H9 (cell line): ENCODE results near the gene TNFSF8. TPM values are rescaled to one million over a fixed set of nuclear protein-coding genes. Genes with fewer than 3 reads are reported as not detected.

Experiments used
- DNase-seq: peaks from one replicate; pipeline ENCODE4 v3.0.0-alpha.2; 2017
- H2AFZ ChIP-seq: one replicate; pipeline ENCODE4 v1.6.1; 2013; ENCODE audit warnings: mild to moderate bottlenecking, low read length, control low read depth, moderate library complexity
- H2AK5ac ChIP-seq: 2 replicates; pipeline ENCODE4 v1.6.1; 2013; ENCODE audit warnings: low read length, control low read depth, mixed read lengths; ENCODE audit not compliant: insufficient read length
- H2BK120ac ChIP-seq: one replicate; pipeline ENCODE4 v1.6.1; 2013; ENCODE audit warnings: low read depth, mild to moderate bottlenecking, low read length, control low read depth, inconsistent platforms; ENCODE audit not compliant: poor library complexity, severe bottlenecking
- H2BK12ac ChIP-seq: 2 replicates; pipeline ENCODE4 v1.6.1; 2013; ENCODE audit warnings: low read length, control low read depth, mixed read lengths, low read depth; ENCODE audit not compliant: insufficient read length
- H2BK15ac ChIP-seq: 2 replicates; pipeline ENCODE4 v1.6.1; 2013; ENCODE audit warnings: low read depth, low read length, control low read depth
- H2BK20ac ChIP-seq: one replicate; pipeline ENCODE4 v1.6.1; 2013; ENCODE audit warnings: low read depth, mild to moderate bottlenecking, low read length, control low read depth, inconsistent platforms; ENCODE audit not compliant: poor library complexity, severe bottlenecking
- H2BK5ac ChIP-seq: 2 replicates; pipeline ENCODE4 v1.6.1; 2013; ENCODE audit warnings: low read length, control low read depth, mixed read lengths; ENCODE audit not compliant: insufficient read length
- H3K14ac ChIP-seq: 2 replicates; pipeline ENCODE4 v1.6.1; 2013; ENCODE audit warnings: low read length, control low read depth; ENCODE audit not compliant: insufficient read depth
- H3K18ac ChIP-seq: 2 replicates; pipeline ENCODE4 v1.6.1; 2013; ENCODE audit warnings: low read depth, mild to moderate bottlenecking, mixed read lengths, low read length, control low read depth; ENCODE audit not compliant: insufficient read length
- H3K23ac ChIP-seq: 2 replicates; pipeline ENCODE4 v1.6.1; 2013; ENCODE audit warnings: low read length, control low read depth, mixed read lengths, low read depth; ENCODE audit not compliant: insufficient read length
- H3K23me2 ChIP-seq: 2 replicates; pipeline ENCODE4 v1.6.1; 2013; ENCODE audit warnings: low read depth, mild to moderate bottlenecking, mixed read lengths, low read length, control low read depth; ENCODE audit not compliant: insufficient read length, poor library complexity, severe bottlenecking
- H3K27ac ChIP-seq: 2 replicates; pipeline ENCODE4 v1.5.1; 2013; ENCODE audit warnings: low read length, control low read depth, mixed read lengths, low read depth; ENCODE audit not compliant: insufficient read length
- H3K27me3 ChIP-seq: 2 replicates; pipeline ENCODE4 v1.6.1; 2013; ENCODE audit warnings: low read length, control low read depth, inconsistent platforms; ENCODE audit not compliant: insufficient read depth
- H3K4ac ChIP-seq: 2 replicates; pipeline ENCODE4 v1.6.1; 2013; ENCODE audit warnings: low read depth, mild to moderate bottlenecking, control low read depth, inconsistent platforms, low read length, moderate library complexity
- H3K4me1 ChIP-seq: 2 replicates; pipeline ENCODE4 v1.6.1; 2013; ENCODE audit warnings: low read length, control low read depth, inconsistent platforms; ENCODE audit not compliant: insufficient read depth
- H3K4me2 ChIP-seq: 2 replicates; pipeline ENCODE4 v1.6.1; 2013; ENCODE audit warnings: low read length, control low read depth, mixed read lengths; ENCODE audit not compliant: insufficient read length, insufficient read depth
- H3K56ac ChIP-seq: 2 replicates; pipeline ENCODE4 v1.6.1; 2013; ENCODE audit warnings: low read depth, mild to moderate bottlenecking, mixed read lengths, low read length, control low read depth; ENCODE audit not compliant: insufficient read length
- H3K79me1 ChIP-seq: 2 replicates; pipeline ENCODE4 v1.6.1; 2013; ENCODE audit warnings: low read depth, mild to moderate bottlenecking, moderate library complexity, low read length, control low read depth, inconsistent platforms; ENCODE audit not compliant: insufficient read depth, poor library complexity, severe bottlenecking
- H3K79me2 ChIP-seq: 2 replicates; pipeline ENCODE4 v1.6.1; 2013; ENCODE audit warnings: low read length, control low read depth, inconsistent platforms; ENCODE audit not compliant: insufficient read depth
- H3K9ac ChIP-seq: 2 replicates; pipeline ENCODE4 v1.6.1; 2013; ENCODE audit warnings: low read length, control low read depth, mixed read lengths; ENCODE audit not compliant: insufficient read length; ENCODE audit errors: extremely low read depth
- H3K9me3 ChIP-seq: one replicate; pipeline ENCODE4 v1.6.1; 2013; ENCODE audit warnings: low read depth, low read length, inconsistent platforms; ENCODE audit not compliant: control insufficient read depth
- H3T11ph ChIP-seq: one replicate; pipeline ENCODE4 v1.6.1; 2013; ENCODE audit warnings: mild to moderate bottlenecking, low read length, control low read depth, inconsistent platforms
- H4K20me1 ChIP-seq: one replicate; pipeline ENCODE4 v1.6.1; 2013; ENCODE audit not compliant: control insufficient read depth, insufficient read length, insufficient read depth
- H4K5ac ChIP-seq: 2 replicates; pipeline ENCODE4 v1.6.1; 2013; ENCODE audit warnings: low read depth, mild to moderate bottlenecking, mixed read lengths, low read length, control low read depth; ENCODE audit not compliant: insufficient read length
- H4K8ac ChIP-seq: replicated peaks from 2 replicates; pipeline ENCODE4 v1.6.1; 2013; ENCODE audit warnings: low read length, control low read depth, mixed read lengths, low read depth; ENCODE audit not compliant: insufficient read length
- H4K91ac ChIP-seq: 2 replicates; pipeline ENCODE4 v1.6.1; 2013; ENCODE audit warnings: low read depth, mild to moderate bottlenecking, moderate library complexity, mixed read lengths, low read length, control low read depth; ENCODE audit not compliant: insufficient read length
- H3K27ac Mint-ChIP-seq, 3 experiments: 2 replicates in 2 of 3; 3 replicates in 1 of 3; pipeline ENCODE4 v1.8.0; 2020 to 2021; ENCODE audit warnings: mixed read lengths in 3 of 3, mild to moderate bottlenecking in 1 of 3, moderate library complexity in 1 of 3
- H3K27me3 Mint-ChIP-seq: 2 replicates; pipeline ENCODE4 v1.8.0; 2021; ENCODE audit warnings: low read depth, mild to moderate bottlenecking, moderate library complexity, mixed read lengths
- H3K36me3 Mint-ChIP-seq, 3 experiments: 2 replicates in 2 of 3; 3 replicates in 1 of 3; pipeline ENCODE4 v1.8.0; 2020 to 2021; ENCODE audit warnings: low read depth in 3 of 3, mixed read lengths in 3 of 3; ENCODE audit not compliant: insufficient read depth in 1 of 3
- H3K4me1 Mint-ChIP-seq, 2 experiments: 2 replicates each; pipeline ENCODE4 v1.8.0; 2020; ENCODE audit warnings: mixed read lengths in 2 of 2
- H3K4me3 Mint-ChIP-seq, 2 experiments: 2 replicates in 1 of 2; 3 replicates in 1 of 2; pipeline ENCODE4 v1.8.0; 2020 to 2021; ENCODE audit warnings: mild to moderate bottlenecking in 2 of 2, mixed read lengths in 2 of 2, moderate library complexity in 1 of 2
- H3K9me3 Mint-ChIP-seq, 2 experiments: 2 replicates in 1 of 2; 3 replicates in 1 of 2; pipeline ENCODE4 v1.8.0; 2020; ENCODE audit warnings: mild to moderate bottlenecking in 2 of 2, mixed read lengths in 2 of 2, moderate library complexity in 1 of 2
- WGBS: extraction: QIAGEN DNeasy Blood & Tissue Kit; methylation state at CpG from one replicate; pipeline ENCODE4 v1.1.7; 2013; ENCODE audit warnings: missing lambda C conversion rate, low lambda C conversion rate, mixed read lengths; ENCODE audit not compliant: insufficient read length; ENCODE audit errors: extremely low coverage; 5-methylcytosine and 5-hydroxymethylcytosine counted together
- total RNA-seq: library from RNA; stranded (reverse); gene quantifications from 2 replicates; pipeline ENCODE4 v1.2.1, GENCODE V29; 2021
- TF ChIP-seq, protein P1 (sequence below): fragments of 200-600 bp; sonication (generic); conservative IDR thresholded peaks from 3 replicates; pipeline ENCODE4 v1.8.0; 2021; ENCODE audit warnings: antibody characterized with exemption, mild to moderate bottlenecking

Gene TNFSF8
- total RNA-seq, 1 experiment from 2014 or later, result not detected

DNA sequence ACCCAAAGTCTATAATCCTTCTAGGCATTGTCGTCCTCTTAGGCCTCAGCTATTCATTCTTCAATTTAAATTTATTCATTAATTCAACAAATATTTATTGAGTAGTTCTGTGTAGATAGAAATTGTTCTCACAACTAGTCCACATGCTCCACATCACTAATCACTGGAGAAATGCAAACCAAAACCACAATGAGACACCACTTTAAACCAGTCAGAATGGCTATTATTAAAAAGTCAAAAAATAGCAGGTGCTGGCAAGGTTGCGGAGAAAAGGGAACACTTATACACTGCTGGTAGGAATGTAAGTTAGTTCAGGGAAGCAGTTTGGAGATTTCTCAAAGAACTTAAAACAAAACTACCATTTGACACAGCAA, 73.5 kb downstream of the TNFSF8 start:
- Histone ChIP-seq H3K14ac (no peak overlapping the region), H2BK120ac (no peak overlapping the region), H3K27ac (no peak overlapping the region), H4K91ac (no peak overlapping the region), H3K9me3 (no peaks in the 10 kb centered on the region), H3T11ph (no peak overlapping the region), H4K20me1 (no peaks in the 10 kb centered on the region), H4K8ac (no peak overlapping the region), H2BK20ac (no peak overlapping the region), H3K27me3 (no peaks in the 10 kb centered on the region), H3K18ac (no peak overlapping the region), H3K4me1 (no peaks in the 10 kb centered on the region), H3K4me2 (no peak overlapping the region), H2BK12ac (no peak overlapping the region), H4K5ac (no peak overlapping the region), H3K23ac (no peak overlapping the region), H2BK5ac (no peak overlapping the region), H3K23me2 (no peaks in the 10 kb centered on the region), H3K79me1 (no peaks in the 10 kb centered on the region), H2BK15ac (no peak overlapping the region), H3K56ac (no peak overlapping the region), H3K4ac (no peak overlapping the region), H3K9ac (no peak overlapping the region), H3K79me2 (no peaks in the 10 kb centered on the region), H2AFZ (no peak overlapping the region), H2AK5ac (no peak overlapping the region)
- TF ChIP-seq, protein P1, sequence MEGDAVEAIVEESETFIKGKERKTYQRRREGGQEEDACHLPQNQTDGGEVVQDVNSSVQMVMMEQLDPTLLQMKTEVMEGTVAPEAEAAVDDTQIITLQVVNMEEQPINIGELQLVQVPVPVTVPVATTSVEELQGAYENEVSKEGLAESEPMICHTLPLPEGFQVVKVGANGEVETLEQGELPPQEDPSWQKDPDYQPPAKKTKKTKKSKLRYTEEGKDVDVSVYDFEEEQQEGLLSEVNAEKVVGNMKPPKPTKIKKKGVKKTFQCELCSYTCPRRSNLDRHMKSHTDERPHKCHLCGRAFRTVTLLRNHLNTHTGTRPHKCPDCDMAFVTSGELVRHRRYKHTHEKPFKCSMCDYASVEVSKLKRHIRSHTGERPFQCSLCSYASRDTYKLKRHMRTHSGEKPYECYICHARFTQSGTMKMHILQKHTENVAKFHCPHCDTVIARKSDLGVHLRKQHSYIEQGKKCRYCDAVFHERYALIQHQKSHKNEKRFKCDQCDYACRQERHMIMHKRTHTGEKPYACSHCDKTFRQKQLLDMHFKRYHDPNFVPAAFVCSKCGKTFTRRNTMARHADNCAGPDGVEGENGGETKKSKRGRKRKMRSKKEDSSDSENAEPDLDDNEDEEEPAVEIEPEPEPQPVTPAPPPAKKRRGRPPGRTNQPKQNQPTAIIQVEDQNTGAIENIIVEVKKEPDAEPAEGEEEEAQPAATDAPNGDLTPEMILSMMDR, result no peak
- WGBS, result no CpG with 5 or more reads among the region's 2 CpGs
- Mint-ChIP-seq H3K4me1 (no peaks in the 10 kb centered on the region), H3K36me3 (no peaks in the 10 kb centered on the region), H3K27ac (no peak overlapping the region), H3K9me3 (no peaks in the 10 kb centered on the region), H3K4me3 (no peak overlapping the region), H3K27me3 (peaks cover 10% of the 10 kb centered on the region; the same call in 1 of the 2 replicates)
- no peak for DNase-seq
